HepG2 (cell line): ENCODE measurements around the gene LTV1. TPM values are rescaled to one million over a fixed set of nuclear protein-coding genes. Genes with fewer than 3 reads are reported as not detected.
A peak's percentile ranks its signal among the peaks of the same experiment; 100 is the strongest.

Source experiments
- AHR ChIP-seq: IDR thresholded peaks from 2 replicates; pipeline ENCODE4 v1.6.1; 2018; ENCODE audit warnings: missing genetic modification reagents, missing compliant biosample characterization
- CENPX ChIP-seq: sonication (generic); formaldehyde crosslinking; IDR thresholded peaks from 2 replicates; pipeline ENCODE4 v1.9.0; 2021; ENCODE audit warnings: mild to moderate bottlenecking, missing genetic modification reagents, moderate library complexity
- DNMT1 ChIP-seq: sonication (generic); formaldehyde crosslinking; IDR thresholded peaks from 2 replicates; pipeline ENCODE4 v1.5.1; 2020; ENCODE audit warnings: mild to moderate bottlenecking, missing genetic modification reagents
- FLYWCH1 ChIP-seq: sonication (generic); formaldehyde crosslinking; IDR thresholded peaks from 2 replicates; pipeline ENCODE4 v1.8.1; 2023; ENCODE audit warnings: mild to moderate bottlenecking, missing genetic modification reagents
- FOXA1 ChIP-seq, 2 experiments: fragments of 450-650 bp in 1 of 2; sonication (generic) in 1 of 2; formaldehyde crosslinking in 1 of 2; IDR thresholded peaks; 2 replicates each; pipeline versions ENCODE4 v1.4.0 to v1.6.1; 2016 to 2020; ENCODE audit warnings: missing genetic modification reagents in 1 of 2
- HDAC6 ChIP-seq: fragments of 200-600 bp; sonication (generic); IDR thresholded peaks from 2 replicates; pipeline ENCODE4 v1.7.0; 2017; ENCODE audit warnings: mild to moderate bottlenecking, antibody characterized with exemption, low read length, low read depth
- MEF2D ChIP-seq: sonication (generic); formaldehyde crosslinking; IDR thresholded peaks from 2 replicates; pipeline ENCODE4 v1.5.1; 2020; ENCODE audit warnings: mild to moderate bottlenecking, missing genetic modification reagents
- MIER3 ChIP-seq: IDR thresholded peaks from 2 replicates; pipeline ENCODE4 v1.6.1; 2016; ENCODE audit warnings: missing compliant biosample characterization, borderline replicate concordance
- RARG ChIP-seq: sonication (generic); formaldehyde crosslinking; IDR thresholded peaks from 2 replicates; pipeline ENCODE4 v1.4.0; 2020; ENCODE audit warnings: low read depth, mild to moderate bottlenecking, missing genetic modification reagents
- SCMH1 ChIP-seq: sonication (generic); formaldehyde crosslinking; IDR thresholded peaks from 2 replicates; pipeline ENCODE4 v1.9.0; 2021; ENCODE audit warnings: missing genetic modification reagents, mild to moderate bottlenecking, borderline replicate concordance
- SMAD3 ChIP-seq: sonication (generic); formaldehyde crosslinking; IDR thresholded peaks from 2 replicates; pipeline ENCODE4 v1.4.0; 2020; ENCODE audit warnings: missing genetic modification reagents
- ZBTB3 ChIP-seq: sonication (generic); formaldehyde crosslinking; IDR thresholded peaks from 2 replicates; pipeline ENCODE4 v1.4.0; 2020; ENCODE audit warnings: low read depth, mild to moderate bottlenecking, moderate library complexity, missing genetic modification reagents, borderline replicate concordance
- ZNF484 ChIP-seq: sonication (generic); formaldehyde crosslinking; IDR thresholded peaks from 2 replicates; pipeline ENCODE4 v1.5.1; 2020; ENCODE audit warnings: mild to moderate bottlenecking, low read depth, missing genetic modification reagents, borderline replicate concordance
- ZSCAN9 ChIP-seq: IDR thresholded peaks from 2 replicates; pipeline ENCODE4 v1.6.1; 2016; ENCODE audit warnings: borderline replicate concordance
- polyA plus RNA-seq, 8 experiments: library from polyadenylated mRNA; depleted of rRNA in 3 of 8; stranded (reverse) in 7 of 8; unstranded in 1 of 8; fragments of >200 nt; fragmentation: Illumina TruSeq in 4 of 8; extraction: Trizol in 4 of 8; gene quantifications; 2 replicates each; pipeline versions ENCODE4 v1.2.1 to v1.2.3, GENCODE V29; 2011 to 2016; ENCODE audit warnings: low read depth in 4 of 8, missing spikeins in 1 of 8, mixed read lengths in 1 of 8; ENCODE audit not compliant: insufficient read depth in 1 of 8
- total RNA-seq, 5 experiments: library from RNA; depleted of rRNA; stranded (reverse); fragments of >200 nt; fragmentation: Illumina TruSeq; extraction: Trizol; gene quantifications; 2 replicates each; pipeline ENCODE4 v1.2.3, GENCODE V29; 2016; ENCODE audit warnings: low read depth in 1 of 5
- TF ChIP-seq, protein P1 (sequence below): sonication (generic); formaldehyde crosslinking; conservative IDR thresholded peaks from 2 replicates; pipeline ENCODE4 v1.4.0; 2020; ENCODE audit warnings: missing genetic modification reagents
- TF ChIP-seq, protein P2 (sequence below): sonication (generic); formaldehyde crosslinking; IDR thresholded peaks from 2 replicates; pipeline ENCODE4 v1.4.0; 2020; ENCODE audit warnings: mild to moderate bottlenecking, low read depth, missing genetic modification reagents
- TF ChIP-seq, protein P3 (sequence below): sonication (generic); formaldehyde crosslinking; conservative IDR thresholded peaks from 2 replicates; pipeline ENCODE4 v1.4.0; 2020; ENCODE audit warnings: missing genetic modification reagents
- TF ChIP-seq, protein P4 (sequence below): sonication (generic); formaldehyde crosslinking; IDR thresholded peaks from 2 replicates; pipeline ENCODE4 v1.4.0; 2020; ENCODE audit warnings: missing genetic modification reagents
- TF ChIP-seq, protein P5 (sequence below): IDR thresholded peaks from 2 replicates; pipeline ENCODE4 v1.6.1; 2012; ENCODE audit warnings: low read depth, low read length, improper control_type of control experiment

The LTV1 gene
- total and polyA plus RNA-seq, 2 of the 13 experiments (the other 11 are each of a cell fraction or from before 2014, with no cell fraction given), result 21.1 to 85.8 TPM

DNA sequence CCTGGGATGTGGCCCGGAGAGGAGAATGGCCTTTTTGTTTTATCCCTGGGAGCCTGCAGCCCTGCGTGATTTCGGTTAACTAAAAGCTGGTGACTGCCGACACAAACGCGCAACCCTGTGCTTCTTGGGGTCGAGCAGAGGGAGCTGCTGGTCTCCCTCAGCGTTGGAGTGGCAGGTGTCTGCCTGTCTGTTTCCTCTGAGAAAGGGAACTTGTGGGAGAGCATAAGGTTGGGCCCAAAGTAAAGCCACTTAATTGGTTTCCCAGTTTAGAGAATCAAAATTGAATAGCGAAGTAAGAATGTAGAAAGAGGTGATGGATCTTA, 500 bp downstream of the LTV1 start (continued):
- TF ChIP-seq, protein P1, sequence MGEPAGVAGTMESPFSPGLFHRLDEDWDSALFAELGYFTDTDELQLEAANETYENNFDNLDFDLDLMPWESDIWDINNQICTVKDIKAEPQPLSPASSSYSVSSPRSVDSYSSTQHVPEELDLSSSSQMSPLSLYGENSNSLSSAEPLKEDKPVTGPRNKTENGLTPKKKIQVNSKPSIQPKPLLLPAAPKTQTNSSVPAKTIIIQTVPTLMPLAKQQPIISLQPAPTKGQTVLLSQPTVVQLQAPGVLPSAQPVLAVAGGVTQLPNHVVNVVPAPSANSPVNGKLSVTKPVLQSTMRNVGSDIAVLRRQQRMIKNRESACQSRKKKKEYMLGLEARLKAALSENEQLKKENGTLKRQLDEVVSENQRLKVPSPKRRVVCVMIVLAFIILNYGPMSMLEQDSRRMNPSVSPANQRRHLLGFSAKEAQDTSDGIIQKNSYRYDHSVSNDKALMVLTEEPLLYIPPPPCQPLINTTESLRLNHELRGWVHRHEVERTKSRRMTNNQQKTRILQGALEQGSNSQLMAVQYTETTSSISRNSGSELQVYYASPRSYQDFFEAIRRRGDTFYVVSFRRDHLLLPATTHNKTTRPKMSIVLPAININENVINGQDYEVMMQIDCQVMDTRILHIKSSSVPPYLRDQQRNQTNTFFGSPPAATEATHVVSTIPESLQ (CRISPR knock-in tag), result no peak
- TF ChIP-seq FLYWCH1 (CRISPR knock-in tag), result 0 out of 2 replicates have a peak, but pooled peaks have one; percentile 2
- no peak for TF ChIP-seq DNMT1 (CRISPR knock-in tag)
- no peak for TF ChIP-seq FOXA1 (IDR thresholded peaks at IDR 0.05)
- TF ChIP-seq FOXA1 (CRISPR knock-in tag; IDR thresholded peaks at IDR 0.05), result no peak
- peak; percentile 56; the same call in 1 of the 2 replicates for TF ChIP-seq ZBTB3 (CRISPR knock-in tag)
- TF ChIP-seq SCMH1 (CRISPR knock-in tag), result no peak
- TF ChIP-seq ZNF484 (CRISPR knock-in tag), result peak; percentile 21; the same call in 1 of the 2 replicates
- TF ChIP-seq, protein P2, sequence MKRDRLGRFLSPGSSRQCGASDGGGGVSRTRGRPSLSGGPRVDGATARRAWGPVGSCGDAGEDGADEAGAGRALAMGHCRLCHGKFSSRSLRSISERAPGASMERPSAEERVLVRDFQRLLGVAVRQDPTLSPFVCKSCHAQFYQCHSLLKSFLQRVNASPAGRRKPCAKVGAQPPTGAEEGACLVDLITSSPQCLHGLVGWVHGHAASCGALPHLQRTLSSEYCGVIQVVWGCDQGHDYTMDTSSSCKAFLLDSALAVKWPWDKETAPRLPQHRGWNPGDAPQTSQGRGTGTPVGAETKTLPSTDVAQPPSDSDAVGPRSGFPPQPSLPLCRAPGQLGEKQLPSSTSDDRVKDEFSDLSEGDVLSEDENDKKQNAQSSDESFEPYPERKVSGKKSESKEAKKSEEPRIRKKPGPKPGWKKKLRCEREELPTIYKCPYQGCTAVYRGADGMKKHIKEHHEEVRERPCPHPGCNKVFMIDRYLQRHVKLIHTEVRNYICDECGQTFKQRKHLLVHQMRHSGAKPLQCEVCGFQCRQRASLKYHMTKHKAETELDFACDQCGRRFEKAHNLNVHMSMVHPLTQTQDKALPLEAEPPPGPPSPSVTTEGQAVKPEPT (CRISPR knock-in tag), result no peak
- no peak for TF ChIP-seq MIER3
- no peak for TF ChIP-seq MEF2D (CRISPR knock-in tag)
- TF ChIP-seq CENPX (CRISPR knock-in tag), result no peak
- no peak; the same call in 1 of the 2 replicates for TF ChIP-seq SMAD3 (CRISPR knock-in tag)
- TF ChIP-seq, protein P3, sequence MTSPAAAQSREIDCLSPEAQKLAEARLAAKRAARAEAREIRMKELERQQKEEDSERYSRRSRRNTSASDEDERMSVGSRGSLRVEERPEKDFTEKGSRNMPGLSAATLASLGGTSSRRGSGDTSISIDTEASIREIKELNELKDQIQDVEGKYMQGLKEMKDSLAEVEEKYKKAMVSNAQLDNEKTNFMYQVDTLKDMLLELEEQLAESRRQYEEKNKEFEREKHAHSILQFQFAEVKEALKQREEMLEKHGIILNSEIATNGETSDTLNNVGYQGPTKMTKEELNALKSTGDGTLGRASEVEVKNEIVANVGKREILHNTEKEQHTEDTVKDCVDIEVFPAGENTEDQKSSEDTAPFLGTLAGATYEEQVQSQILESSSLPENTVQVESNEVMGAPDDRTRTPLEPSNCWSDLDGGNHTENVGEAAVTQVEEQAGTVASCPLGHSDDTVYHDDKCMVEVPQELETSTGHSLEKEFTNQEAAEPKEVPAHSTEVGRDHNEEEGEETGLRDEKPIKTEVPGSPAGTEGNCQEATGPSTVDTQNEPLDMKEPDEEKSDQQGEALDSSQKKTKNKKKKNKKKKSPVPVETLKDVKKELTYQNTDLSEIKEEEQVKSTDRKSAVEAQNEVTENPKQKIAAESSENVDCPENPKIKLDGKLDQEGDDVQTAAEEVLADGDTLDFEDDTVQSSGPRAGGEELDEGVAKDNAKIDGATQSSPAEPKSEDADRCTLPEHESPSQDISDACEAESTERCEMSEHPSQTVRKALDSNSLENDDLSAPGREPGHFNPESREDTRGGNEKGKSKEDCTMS (CRISPR knock-in tag), result no peak
- TF ChIP-seq ZSCAN9 (CRISPR knock-in tag), result no peak
- no peak; the same call in 1 of the 2 replicates for TF ChIP-seq RARG
- no peak for TF ChIP-seq AHR (CRISPR knock-in tag)
- no peak for TF ChIP-seq HDAC6
- TF ChIP-seq, protein P4, sequence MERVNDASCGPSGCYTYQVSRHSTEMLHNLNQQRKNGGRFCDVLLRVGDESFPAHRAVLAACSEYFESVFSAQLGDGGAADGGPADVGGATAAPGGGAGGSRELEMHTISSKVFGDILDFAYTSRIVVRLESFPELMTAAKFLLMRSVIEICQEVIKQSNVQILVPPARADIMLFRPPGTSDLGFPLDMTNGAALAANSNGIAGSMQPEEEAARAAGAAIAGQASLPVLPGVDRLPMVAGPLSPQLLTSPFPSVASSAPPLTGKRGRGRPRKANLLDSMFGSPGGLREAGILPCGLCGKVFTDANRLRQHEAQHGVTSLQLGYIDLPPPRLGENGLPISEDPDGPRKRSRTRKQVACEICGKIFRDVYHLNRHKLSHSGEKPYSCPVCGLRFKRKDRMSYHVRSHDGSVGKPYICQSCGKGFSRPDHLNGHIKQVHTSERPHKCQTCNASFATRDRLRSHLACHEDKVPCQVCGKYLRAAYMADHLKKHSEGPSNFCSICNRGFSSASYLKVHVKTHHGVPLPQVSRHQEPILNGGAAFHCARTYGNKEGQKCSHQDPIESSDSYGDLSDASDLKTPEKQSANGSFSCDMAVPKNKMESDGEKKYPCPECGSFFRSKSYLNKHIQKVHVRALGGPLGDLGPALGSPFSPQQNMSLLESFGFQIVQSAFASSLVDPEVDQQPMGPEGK, result no peak
- TF ChIP-seq, protein P5, sequence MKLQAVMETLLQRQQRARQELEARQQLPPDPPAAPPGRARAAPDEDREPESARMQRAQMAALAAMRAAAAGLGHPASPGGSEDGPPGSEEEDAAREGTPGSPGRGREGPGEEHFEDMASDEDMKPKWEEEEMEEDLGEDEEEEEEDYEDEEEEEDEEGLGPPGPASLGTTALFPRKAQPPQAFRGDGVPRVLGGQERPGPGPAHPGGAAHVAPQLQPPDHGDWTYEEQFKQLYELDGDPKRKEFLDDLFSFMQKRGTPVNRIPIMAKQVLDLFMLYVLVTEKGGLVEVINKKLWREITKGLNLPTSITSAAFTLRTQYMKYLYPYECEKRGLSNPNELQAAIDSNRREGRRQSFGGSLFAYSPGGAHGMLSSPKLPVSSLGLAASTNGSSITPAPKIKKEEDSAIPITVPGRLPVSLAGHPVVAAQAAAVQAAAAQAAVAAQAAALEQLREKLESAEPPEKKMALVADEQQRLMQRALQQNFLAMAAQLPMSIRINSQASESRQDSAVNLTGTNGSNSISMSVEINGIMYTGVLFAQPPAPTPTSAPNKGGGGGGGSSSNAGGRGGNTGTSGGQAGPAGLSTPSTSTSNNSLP, result no peak; the same call in 1 of the 2 replicates
